Measurements from ENCODE around the gene ASIC4. TPM values are rescaled to one million over a fixed set of nuclear protein-coding genes. Genes with fewer than 3 reads are reported as not detected.

ASIC4 gene, protein sequence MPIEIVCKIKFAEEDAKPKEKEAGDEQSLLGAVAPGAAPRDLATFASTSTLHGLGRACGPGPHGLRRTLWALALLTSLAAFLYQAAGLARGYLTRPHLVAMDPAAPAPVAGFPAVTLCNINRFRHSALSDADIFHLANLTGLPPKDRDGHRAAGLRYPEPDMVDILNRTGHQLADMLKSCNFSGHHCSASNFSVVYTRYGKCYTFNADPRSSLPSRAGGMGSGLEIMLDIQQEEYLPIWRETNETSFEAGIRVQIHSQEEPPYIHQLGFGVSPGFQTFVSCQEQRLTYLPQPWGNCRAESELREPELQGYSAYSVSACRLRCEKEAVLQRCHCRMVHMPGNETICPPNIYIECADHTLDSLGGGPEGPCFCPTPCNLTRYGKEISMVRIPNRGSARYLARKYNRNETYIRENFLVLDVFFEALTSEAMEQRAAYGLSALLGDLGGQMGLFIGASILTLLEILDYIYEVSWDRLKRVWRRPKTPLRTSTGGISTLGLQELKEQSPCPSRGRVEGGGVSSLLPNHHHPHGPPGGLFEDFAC
- total RNA-seq, result not detected in 2 replicates

DNA sequence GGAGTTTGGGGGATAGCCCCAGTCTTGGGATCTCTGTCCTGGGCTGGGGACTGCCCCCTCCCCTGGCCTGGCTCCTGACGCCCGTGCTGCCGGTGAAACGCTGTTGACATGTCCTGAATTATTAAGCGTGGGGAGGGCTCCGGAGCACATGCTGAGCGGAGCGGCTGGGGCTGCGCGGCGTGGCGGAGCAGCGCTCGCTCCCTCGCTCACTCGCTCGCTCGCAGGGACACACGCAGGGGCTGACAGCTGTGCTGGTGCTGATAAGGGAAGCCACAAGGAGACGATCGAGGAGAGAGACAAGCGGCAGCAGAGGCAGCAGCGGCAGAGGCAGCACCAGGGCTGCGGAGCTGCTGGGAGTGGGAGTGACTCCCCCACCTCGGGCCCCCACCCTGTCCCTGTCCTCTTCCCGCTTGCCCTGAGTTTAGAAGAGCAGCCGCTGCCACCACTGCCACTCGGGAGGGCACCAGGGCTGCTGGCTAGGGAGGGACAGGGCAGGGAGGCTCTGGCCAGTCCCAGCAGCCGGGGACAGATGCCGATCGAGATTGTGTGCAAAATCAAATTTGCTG, at the start of gene ASIC4:
ASIC4 (plus strand) TSS at position 287 of the 566 bp plus-strand sequence; CDS start at position 530, 243 bp downstream.
- intact Hi-C loops (cut with micrococcal nuclease), result no loop called here

DNA sequence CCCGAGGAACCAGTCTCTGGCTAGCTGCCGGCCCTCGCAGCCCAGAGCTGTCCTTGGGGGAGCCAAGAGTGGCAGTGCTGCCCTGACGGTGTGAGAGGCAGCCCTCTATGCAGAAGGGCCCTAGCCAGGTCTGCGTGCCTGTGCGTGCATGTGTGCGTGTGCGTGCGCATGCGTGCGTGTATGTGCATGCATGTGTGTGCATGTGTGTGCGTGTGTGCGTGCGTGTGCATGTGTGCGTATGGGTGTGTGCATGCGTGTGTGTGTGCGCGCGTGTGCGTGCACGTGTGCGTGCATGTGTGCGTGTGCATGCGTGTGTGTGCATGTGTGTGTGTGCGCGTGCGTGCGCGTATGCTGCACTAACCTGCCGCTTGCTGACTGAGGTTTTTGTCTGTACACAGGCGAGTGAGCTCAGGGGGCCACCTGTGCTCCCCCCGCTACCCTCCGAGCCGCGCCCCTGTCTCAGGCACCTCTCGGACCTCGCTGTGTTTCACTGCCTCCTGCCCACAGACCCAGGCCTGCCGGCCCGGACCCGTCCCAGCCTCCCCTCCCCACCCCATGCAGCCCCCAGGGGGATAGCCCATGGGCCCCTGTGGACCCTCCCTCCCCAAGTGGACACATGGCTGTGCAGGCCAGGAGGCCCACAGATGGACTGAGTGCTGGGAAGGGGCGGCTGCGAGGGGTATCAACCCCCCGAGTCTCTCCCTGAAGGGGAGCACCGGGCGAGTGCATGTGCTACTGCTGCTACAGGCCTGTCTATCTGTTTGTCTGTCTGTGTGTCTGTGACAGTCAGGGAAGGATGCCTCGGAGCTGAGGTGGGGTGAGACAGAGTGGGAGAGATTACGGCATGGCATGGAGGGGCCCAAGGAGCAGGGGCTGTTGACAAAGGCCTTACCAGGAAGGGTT, 48.4 kb upstream of the ASIC4 start:
- intact Hi-C loops (cut with micrococcal nuclease), result no loop called here

DNA sequence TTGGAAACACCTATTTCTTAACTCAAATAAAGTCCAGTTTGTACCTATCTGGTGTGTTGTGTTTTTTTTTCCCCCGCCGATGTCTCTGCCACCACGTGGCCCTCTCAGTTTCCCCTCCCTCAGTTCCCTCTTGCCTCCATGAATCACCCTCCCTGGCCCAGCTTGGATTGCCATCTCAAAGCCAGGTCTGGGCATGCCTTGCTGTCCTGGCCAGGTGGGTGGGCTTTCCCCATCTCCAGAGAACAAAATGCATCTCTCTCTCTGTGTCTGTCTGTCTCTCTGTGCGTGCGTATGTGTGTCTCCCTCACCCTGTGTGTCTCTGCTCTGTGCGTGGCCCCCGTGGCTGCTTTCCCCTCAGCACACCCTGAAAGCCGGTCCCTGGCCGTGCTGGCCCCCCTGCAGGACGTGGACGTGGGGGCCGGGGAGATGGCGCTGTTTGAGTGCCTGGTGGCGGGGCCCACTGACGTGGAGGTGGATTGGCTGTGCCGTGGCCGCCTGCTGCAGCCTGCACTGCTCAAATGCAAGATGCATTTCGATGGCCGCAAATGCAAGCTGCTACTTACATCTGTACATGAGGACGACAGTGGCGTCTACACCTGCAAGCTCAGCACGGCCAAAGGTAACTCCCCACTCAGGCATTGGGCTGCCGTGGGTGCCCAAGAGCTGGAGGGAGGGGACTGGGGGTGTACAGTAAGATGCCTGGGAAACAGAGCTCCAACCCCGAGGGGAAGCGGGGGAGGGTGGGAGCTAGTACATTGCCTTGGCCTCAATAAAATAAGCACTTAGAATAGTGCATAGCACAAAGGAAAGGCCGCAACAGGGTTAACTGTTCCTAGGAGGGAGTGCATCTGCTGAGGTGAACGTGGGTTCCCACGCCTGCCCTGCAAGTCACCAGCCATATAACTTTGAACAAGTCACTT, 47.2 kb upstream of the ASIC4 start:
- intact Hi-C loops (cut with micrococcal nuclease), result no loop called here

DNA sequence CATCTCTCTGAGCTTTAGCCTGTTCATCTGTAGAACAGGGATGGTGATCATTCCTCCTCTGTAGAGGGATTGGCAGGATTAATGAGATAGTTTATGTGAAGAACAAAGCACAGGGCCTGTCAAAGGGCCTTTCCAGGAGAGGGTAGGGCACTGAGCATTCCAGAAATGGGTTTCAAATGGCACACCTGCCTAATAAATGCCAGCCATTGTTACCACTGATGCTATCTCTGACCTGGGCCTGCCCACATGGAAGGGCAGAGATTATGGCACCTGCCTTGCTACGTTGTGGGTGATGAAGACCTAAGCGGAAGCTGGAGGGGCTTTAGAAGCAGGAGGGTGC, 46.6 kb upstream of the ASIC4 start:
- intact Hi-C loops (cut with micrococcal nuclease), result no loop called here

DNA sequence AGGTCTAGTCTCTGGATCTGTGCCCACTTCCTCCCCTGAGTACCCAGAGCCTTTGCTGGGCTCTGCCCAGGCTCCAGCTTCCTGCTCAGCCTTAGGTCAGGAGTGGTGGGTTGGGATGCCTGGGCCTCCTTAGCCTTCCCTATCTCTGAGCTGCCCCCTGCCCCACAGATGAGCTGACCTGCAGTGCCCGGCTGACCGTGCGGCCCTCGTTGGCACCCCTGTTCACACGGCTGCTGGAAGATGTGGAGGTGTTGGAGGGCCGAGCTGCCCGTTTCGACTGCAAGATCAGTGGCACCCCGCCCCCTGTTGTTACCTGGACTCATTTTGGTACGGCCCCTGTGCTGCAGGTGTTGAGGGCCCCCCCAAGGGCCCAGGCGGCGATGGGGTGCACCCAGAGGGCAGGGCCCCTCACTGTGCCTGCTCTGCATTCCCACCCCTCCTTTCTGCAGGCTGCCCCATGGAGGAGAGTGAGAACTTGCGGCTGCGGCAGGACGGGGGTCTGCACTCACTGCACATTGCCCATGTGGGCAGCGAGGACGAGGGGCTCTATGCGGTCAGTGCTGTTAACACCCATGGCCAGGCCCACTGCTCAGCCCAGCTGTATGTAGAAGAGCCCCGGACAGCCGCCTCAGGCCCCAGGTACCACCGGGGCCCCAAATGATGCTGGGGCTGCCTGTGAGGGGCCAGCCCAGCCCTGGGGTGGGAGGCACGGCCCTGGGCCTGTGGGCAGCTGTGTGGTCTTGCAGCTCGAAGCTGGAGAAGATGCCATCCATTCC, 45.7 kb upstream of the ASIC4 start:
- intact Hi-C loops (cut with micrococcal nuclease), result no loop called here

DNA sequence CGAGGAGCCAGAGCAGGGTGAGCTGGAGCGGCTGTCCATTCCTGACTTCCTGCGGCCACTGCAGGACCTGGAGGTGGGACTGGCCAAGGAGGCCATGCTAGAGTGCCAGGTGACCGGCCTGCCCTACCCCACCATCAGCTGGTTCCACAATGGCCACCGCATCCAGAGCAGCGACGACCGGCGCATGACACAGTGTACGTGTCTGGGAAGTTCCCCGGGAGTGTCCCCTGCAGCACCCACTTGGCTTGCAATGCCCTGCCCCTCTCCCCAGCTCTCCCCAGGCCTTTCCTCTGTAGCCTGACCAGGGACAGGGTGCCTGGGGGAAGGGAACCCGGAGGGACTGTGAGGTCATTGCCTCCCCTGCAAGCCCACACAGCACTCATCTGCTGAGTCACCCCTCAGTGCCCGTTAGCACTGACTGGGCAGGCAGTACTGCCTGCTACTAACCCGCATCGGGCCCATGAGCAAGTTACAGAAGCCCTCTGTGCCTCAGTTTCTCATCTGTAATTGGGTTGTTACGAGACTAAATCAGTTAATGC, 45.0 kb upstream of the ASIC4 start:
- intact Hi-C loops (cut with micrococcal nuclease), result no loop called here

DNA sequence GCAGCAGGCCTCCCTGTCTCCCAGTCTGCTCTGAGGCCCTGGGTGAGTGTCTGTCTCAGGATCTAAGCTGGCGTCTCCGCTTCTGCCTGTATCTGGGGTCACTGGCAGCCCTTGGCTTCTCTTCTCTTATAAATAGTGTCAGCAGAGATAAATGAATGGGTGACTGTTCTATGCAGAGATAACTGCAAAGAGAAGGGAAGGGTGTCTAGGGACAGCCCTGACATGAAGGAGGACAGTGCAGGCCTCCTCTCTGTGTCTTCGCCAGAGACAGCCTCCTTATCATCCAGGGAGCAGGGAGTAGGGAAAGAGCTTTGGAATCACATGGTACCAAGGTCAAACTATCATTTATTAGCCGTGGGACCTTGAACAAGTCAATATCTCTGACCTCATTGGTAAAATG, 43.9 kb upstream of the ASIC4 start:
- intact Hi-C loops (cut with micrococcal nuclease), result no loop called here

DNA sequence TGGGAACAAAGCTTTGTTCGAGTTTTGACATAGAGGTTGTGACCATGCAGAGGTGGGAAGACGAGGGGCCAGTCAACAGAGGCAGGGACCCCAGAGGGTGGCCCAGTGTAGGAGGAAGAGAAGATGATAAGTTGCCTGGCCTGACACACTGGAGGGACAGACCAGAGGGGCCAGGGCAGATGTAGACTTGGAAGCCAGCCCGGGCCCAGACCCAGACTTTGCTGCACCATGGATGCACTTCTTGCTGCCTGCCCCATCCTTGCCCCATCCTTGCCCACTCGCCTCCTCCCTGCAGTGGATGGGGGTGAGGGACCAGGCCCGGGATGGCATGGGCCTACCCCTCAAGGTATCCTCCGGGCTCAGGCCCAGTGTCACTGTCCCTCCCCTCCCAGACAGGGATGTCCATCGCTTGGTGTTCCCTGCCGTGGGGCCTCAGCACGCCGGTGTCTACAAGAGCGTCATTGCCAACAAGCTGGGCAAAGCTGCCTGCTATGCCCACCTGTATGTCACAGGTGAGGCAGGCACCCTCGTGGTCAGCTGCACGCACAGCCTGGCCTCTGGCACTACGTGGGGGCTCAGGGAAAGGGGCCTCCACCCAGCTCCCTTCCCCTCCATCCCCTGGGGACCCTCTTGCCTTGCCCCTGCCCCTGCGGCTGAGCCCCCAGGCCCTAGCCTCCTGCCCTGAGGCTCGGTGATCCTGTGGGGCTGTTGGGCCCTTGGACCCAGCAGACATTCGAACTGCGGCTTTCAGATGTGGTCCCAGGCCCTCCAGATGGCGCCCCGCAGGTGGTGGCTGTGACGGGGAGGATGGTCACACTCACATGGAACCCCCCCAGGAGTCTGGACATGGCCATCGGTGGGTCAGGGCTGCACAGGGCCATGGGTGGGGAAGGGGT, 42.6 kb upstream of the ASIC4 start:
- intact Hi-C loops (cut with micrococcal nuclease), result no loop called here

DNA sequence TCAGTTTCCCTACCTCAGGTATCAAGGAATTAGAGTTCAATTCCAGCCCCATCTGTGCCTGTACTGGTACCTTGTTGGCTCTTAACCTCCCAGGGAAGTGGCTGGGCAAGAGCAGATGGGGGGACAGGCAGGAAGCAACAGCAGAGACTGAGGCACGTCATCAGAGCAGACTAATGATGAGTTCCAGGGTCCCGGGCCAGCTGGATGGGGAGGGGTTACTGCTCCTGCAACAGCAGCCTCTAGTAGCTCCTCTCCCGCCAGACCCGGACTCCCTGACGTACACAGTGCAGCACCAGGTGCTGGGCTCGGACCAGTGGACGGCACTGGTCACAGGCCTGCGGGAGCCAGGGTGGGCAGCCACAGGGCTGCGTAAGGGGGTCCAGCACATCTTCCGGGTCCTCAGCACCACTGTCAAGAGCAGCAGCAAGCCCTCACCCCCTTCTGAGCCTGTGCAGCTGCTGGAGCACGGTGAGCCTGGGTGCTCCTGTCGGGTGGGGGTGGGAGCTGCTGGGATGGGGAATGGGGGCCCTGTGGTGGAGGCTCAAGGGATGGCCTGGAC, 41.6 kb upstream of the ASIC4 start:
- intact Hi-C loops (cut with micrococcal nuclease), result no loop called here

DNA sequence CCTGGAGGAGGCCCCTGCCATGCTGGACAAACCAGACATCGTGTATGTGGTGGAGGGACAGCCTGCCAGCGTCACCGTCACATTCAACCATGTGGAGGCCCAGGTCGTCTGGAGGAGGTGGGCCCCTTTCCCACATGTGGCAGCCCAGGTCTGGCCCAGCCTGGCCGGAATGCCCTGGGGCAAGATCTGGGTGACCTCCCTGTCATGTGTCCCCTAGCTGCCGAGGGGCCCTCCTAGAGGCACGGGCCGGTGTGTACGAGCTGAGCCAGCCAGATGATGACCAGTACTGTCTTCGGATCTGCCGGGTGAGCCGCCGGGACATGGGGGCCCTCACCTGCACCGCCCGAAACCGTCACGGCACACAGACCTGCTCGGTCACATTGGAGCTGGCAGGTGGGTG, 40.8 kb upstream of the ASIC4 start:
- intact Hi-C loops (cut with micrococcal nuclease), result no loop called here

DNA sequence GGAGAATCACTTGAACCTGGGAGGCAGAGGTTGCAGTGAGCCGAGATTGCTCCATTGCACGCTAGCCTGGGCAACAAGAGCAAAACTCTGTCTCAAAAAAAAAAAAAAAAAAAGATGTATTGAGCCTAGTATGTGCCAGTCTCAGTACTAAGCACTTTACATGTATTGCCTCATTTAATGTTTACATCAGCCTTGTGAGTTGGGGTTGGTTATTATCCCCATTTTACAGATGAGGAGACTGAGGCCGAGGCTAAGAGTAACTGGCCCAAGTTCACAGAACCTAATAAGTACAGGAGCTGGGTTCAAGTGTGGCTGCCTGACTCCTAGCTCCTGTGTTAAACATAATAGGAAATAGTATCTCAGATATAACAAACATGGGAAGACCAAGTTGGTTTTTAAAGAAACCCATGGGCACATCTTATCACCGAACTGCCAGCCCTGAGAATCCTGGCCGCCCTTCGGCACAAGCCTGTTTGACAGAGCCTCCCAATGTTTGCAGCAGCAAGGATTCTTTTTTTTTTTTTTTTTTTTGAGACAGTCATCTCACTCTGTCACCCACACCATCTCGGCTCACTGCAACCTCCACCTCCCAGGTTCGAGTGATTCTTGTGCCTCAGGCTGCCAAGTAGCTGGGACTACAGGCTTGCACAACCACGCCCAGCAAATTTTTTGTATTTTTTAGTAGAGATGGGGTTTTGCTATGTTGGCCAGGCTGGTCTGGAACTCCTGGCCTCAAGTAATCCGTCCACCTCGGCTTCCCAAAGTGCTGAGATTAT, 39.8 kb upstream of the ASIC4 start:
- intact Hi-C loops (cut with micrococcal nuclease), result loop anchor here (5.0 kb wide), 1 partner anchor 168 kb away; no protein-coding TSS in a partner anchor

DNA sequence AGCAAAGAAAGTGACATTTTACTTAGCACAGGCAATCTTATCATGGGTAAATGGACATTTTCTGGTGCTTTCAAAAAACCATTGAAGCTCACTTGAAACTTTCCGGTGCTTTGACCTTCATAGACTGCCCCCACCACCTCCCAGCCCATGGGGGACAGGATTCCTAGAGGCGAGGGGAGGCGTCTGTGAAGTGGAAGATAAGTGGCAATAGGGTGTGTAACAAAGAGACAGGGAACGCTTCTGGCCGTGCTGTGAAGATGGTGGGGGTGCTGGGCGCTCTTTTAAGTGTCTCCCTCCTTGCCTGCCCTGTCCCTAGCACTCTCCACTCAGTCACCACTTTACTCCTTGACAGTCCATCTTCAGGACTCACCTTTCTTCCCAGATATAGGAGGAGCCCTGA, 39.0 kb upstream of the ASIC4 start:
- intact Hi-C loops (cut with micrococcal nuclease), result loop anchor here (5.0 kb wide), 1 partner anchor 167 kb away; no protein-coding TSS in a partner anchor

DNA sequence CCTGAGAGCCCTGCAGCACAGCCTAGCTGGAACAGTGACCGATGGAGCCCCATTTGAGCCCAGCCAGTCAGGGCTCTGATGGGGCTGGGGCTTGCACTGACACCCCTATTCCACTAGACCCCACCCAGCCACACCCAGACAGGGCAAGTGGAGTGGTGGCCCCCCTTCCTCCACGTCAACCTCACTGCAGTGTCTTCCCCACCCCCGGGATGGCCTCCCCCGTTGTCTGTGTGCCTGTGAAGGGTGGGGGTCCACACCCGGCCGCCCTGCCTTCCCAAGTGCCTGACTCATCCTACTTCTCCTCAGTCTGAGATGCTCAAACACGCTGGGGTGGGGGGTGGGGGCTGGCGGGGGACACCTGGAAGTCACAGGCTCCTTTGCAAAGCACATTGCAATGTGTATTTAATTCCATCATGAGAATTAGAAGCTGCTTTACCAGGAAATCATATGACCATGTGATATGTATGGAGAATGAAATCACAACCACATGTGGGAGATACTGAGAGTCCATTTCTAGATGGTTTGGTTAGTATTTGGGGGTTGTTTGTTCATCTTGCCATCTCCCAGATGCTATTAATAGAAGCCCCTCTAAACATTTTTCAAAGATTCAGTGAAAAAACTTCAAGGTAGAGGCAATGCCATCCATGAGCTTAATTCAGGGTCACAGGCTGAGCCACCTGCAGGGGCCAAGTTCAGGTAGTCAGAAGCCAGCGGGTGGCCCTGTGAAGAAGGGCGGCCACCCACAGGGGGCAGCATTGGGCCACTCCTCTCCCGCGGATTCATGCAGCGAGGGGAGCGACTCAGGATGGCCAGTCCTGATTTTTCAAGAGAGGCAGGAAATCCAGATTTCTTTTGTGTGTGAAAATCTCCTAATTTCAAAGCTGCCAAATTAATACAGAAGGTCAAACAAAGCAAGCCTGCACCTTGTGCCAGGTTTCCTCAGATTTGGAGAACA, 38.3 kb upstream of the ASIC4 start:
- intact Hi-C loops (cut with micrococcal nuclease), result loop anchor here (1.0 to 5.0 kb wide), 4 partner anchors 22 to 213 kb away; partner anchors contain the start of gene GMPPA

DNA sequence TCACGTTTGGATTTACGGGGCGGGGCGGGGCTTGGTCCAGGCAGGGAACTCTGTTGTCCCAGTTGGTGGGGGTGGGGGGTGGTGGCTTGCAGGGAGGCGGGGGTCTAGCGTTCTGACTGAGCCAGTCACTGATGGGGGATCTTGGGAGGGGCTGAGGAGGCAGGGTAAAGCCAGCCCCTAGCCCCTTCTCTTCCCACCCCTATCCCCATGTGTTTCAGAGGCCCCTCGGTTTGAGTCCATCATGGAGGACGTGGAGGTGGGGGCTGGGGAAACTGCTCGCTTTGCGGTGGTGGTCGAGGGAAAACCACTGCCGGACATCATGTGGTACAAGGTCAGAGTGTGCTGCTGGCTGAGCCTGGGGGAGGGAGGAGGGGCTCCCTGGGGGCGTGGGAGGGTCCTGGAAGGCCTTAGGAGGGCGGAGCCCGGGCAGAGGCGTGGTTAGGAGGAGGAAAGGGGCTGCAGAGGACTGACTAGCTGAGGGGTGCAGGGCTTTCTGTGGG, 37.6 kb upstream of the ASIC4 start:
- intact Hi-C loops (cut with micrococcal nuclease), result loop anchor here (1.0 to 5.0 kb wide), 4 partner anchors 22 to 213 kb away; partner anchors contain the start of gene GMPPA

DNA sequence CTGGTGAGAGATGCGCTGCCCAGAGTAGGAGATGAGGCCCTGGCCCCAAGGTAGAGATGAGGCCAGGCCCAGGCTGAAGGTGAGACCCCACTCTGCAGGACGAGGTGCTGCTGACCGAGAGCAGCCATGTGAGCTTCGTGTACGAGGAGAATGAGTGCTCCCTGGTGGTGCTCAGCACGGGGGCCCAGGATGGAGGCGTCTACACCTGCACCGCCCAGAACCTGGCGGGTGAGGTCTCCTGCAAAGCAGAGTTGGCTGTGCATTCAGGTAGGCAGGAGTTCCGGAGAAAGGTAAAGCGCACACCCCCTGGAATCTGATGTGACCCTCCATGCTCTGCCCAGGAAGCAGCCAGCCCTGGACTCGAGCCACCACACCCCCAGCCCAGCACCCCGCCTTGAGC, 37.1 kb upstream of the ASIC4 start:
- intact Hi-C loops (cut with micrococcal nuclease), result loop anchor here (5.0 kb wide), 1 partner anchor 165 kb away; no protein-coding TSS in a partner anchor

DNA sequence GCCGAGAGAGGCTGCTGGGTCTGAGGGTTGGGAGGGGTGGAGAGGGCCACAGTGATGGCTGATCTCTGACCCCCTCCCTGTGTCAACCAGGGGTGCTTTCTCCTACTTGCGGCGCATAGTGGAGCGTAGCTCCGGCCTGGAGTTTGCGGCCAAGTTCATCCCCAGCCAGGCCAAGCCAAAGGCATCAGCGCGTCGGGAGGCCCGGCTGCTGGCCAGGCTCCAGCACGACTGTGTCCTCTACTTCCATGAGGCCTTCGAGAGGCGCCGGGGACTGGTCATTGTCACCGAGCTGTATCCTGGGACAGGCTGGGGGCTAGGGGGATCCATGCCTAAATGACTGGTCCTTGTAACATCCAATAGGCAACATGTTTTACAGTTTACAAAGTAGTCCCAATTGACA, 36.5 kb upstream of the ASIC4 start:
- intact Hi-C loops (cut with micrococcal nuclease), result loop anchor here (5.0 kb wide), 1 partner anchor 164 kb away; no protein-coding TSS in a partner anchor

All from T-helper 1 cell treated with Interleukin-12 subunit alpha and Interleukin-12 subunit beta and Interleukin-4 antibody, amounts not matched to agents 30 ng/mL and 1 ng/mL, for 36 hours (primary cell).